DND-41 (cell line): ENCODE results near the gene NPBWR2.
"Not testable (repeated sequence)": the region's sequence is repeated elsewhere in the genome, so short reads cannot be mapped to it uniquely, and the experiment has no call there.

Source experiments
- ATAC-seq: fragments of 200-7000 bp; cut with Tn5 transposase; 3 replicates; pipeline ENCODE4 v1.9.1; 2021; ENCODE audit warnings: low read depth; ENCODE audit not compliant: insufficient read depth
- DNase-seq: peaks from one replicate; pipeline ENCODE4 v3.0.0-alpha.2; 2020
- H2AFZ ChIP-seq: 2 replicates; pipeline ENCODE4 v1.6.0; 2012; ENCODE audit warnings: low read depth, low read length
- H3K27ac ChIP-seq: 2 replicates; pipeline ENCODE4 v1.5.1; 2012; ENCODE audit warnings: low read length, inconsistent platforms
- H3K27me3 ChIP-seq: fragments of 200-600 bp; sonication (generic); 2 replicates; pipeline ENCODE4 v1.6.0; 2012; ENCODE audit warnings: low read length, mild to moderate bottlenecking, inconsistent platforms; ENCODE audit not compliant: insufficient read depth, poor library complexity
- H3K36me3 ChIP-seq: 2 replicates; pipeline ENCODE4 v1.5.1; 2012; ENCODE audit warnings: low read length, inconsistent platforms; ENCODE audit not compliant: insufficient read depth
- H3K4me1 ChIP-seq: 2 replicates; pipeline ENCODE4 v1.5.1; 2012; ENCODE audit warnings: mild to moderate bottlenecking, low read length; ENCODE audit not compliant: insufficient read depth
- H3K4me2 ChIP-seq: 2 replicates; pipeline ENCODE4 v1.6.0; 2012; ENCODE audit warnings: mild to moderate bottlenecking, moderate library complexity, low read length, inconsistent platforms; ENCODE audit not compliant: insufficient read depth
- H3K4me3 ChIP-seq, 2 experiments: fragments of 200-600 bp in 1 of 2; shearing (Covaris generic) in 1 of 2; 2 replicates each; pipeline ENCODE4 v1.5.1; 2012 to 2016; ENCODE audit warnings: inconsistent platforms in 2 of 2, low read length in 2 of 2, mild to moderate bottlenecking in 2 of 2, low read depth in 1 of 2, moderate library complexity in 1 of 2
- H3K79me2 ChIP-seq: 2 replicates; pipeline ENCODE4 v1.6.0; 2012; ENCODE audit warnings: low read length, inconsistent platforms; ENCODE audit not compliant: insufficient read depth
- H3K9ac ChIP-seq: 2 replicates; pipeline ENCODE4 v1.6.0; 2012; ENCODE audit warnings: low read depth, mild to moderate bottlenecking, inconsistent platforms, low read length, moderate library complexity
- H3K9me3 ChIP-seq: 2 replicates; pipeline ENCODE4 v1.5.1; 2012; ENCODE audit warnings: low read length, moderate library complexity, mild to moderate bottlenecking, inconsistent platforms; ENCODE audit not compliant: insufficient read depth, severe bottlenecking
- H4K20me1 ChIP-seq: 2 replicates; pipeline ENCODE4 v1.6.0; 2012; ENCODE audit warnings: low read length; ENCODE audit not compliant: insufficient read depth
- EZH2 ChIP-seq: IDR thresholded peaks from 3 replicates; pipeline ENCODE4 v1.6.1; 2012; ENCODE audit warnings: borderline replicate concordance, low read depth, mild to moderate bottlenecking, moderate library complexity, low read length, inconsistent platforms; ENCODE audit not compliant: severe bottlenecking
- TF ChIP-seq, protein P1 (sequence below): IDR thresholded peaks from 2 replicates; pipeline ENCODE4 v1.5.1; 2012; ENCODE audit warnings: borderline replicate concordance, low read length, moderate library complexity, mild to moderate bottlenecking; ENCODE audit not compliant: poor library complexity, severe bottlenecking; ENCODE audit errors: extremely low read depth

Gene NPBWR2

DNA sequence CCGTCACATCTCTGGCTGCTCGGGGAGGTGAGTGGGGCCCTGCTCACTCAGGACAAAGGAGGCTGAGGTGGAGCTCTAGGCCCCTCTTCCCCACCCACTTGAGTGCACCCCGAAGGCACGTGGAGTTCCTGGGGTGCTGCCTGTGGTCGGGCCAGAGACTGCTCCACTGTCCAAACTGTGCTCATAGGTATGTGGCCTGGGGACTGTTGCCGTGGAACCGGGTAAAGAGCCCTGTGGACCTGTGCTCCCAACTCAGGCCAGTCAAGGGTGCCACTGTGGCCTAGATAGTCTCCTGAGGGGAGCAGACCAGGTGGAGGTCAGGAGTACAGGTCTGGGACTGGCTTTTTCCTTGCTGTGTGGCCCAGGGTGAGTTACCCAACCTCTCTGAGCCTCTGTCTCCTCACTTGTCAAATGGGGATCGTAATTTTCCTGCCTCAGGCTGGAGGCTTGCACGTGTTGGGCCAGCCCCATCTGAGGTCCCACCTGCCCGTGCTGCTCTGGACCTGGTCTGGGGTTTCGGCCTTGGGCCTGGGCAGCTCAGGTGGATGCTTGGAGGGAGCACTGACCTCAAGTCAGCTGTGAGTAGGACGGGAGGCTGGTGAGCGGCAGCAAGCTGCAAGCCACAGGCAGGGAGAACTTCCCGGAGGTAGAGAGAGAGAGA is 12.4 kb upstream of the NPBWR2 start:
- H3K4me2 ChIP-seq = peak overlapping the region; percentile 60
- H3K9me3 ChIP-seq = no peaks in the 10 kb centered on the region
- peaks cover under 1% of the 10 kb centered on the region for H4K20me1 ChIP-seq
- no peak for TF ChIP-seq EZH2
- TF ChIP-seq, protein P1, sequence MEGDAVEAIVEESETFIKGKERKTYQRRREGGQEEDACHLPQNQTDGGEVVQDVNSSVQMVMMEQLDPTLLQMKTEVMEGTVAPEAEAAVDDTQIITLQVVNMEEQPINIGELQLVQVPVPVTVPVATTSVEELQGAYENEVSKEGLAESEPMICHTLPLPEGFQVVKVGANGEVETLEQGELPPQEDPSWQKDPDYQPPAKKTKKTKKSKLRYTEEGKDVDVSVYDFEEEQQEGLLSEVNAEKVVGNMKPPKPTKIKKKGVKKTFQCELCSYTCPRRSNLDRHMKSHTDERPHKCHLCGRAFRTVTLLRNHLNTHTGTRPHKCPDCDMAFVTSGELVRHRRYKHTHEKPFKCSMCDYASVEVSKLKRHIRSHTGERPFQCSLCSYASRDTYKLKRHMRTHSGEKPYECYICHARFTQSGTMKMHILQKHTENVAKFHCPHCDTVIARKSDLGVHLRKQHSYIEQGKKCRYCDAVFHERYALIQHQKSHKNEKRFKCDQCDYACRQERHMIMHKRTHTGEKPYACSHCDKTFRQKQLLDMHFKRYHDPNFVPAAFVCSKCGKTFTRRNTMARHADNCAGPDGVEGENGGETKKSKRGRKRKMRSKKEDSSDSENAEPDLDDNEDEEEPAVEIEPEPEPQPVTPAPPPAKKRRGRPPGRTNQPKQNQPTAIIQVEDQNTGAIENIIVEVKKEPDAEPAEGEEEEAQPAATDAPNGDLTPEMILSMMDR = no peak
- peak; percentile 18; the same call in 2 of the 3 replicates for ATAC-seq
- H3K27ac ChIP-seq = no peak overlapping the region
- H3K79me2 ChIP-seq = no peaks in the 10 kb centered on the region
- peak overlapping the region; percentile 62 for H2AFZ ChIP-seq
- peaks cover 14% of the 10 kb centered on the region for H3K4me1 ChIP-seq
- H3K36me3 ChIP-seq = no peaks in the 10 kb centered on the region
- H3K4me3 ChIP-seq = peak overlapping the region in 1 of 2 experiments; percentile 45; a peak in 2 of 4 replicates
- no peak for DNase-seq
- H3K27me3 ChIP-seq = no peaks in the 10 kb centered on the region
- H3K9ac ChIP-seq = peak overlapping the region; percentile 42; the same call in 1 of the 2 replicates

DNA sequence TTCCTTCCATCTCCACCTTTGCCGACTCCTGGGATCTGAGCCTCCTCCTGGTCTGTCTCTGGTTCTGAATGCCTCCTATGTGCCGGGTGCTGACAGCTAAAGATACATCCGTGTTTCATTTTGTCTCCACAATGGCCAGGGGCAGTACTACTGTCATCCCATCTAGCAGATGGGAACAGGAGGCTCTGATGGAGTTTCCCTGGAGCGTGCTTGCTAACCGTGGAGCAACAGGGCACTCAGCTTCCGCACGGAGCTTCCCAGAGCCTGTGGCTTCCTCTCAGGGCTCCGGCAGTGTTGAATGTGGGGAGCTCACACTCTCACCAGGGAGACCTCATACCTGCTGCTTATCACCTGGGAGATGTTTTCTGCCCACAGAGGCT is 11.9 kb upstream of the NPBWR2 start:
- no peak for TF ChIP-seq EZH2
- H3K4me3 ChIP-seq = no peak overlapping the region
- H3K36me3 ChIP-seq = no peaks in the 10 kb centered on the region
- peaks cover 14% of the 10 kb centered on the region for H3K4me1 ChIP-seq
- ATAC-seq (no peak), DNase-seq (no peak)
- no peak overlapping the region for H3K4me2 ChIP-seq
- H3K27ac ChIP-seq = no peak overlapping the region
- H3K9me3 ChIP-seq = no peaks in the 10 kb centered on the region
- H4K20me1 ChIP-seq = peaks cover 6% of the 10 kb centered on the region
- no peaks in the 10 kb centered on the region for H3K79me2 ChIP-seq
- no peaks in the 10 kb centered on the region for H3K27me3 ChIP-seq
- H3K9ac ChIP-seq = no peak overlapping the region
- H2AFZ ChIP-seq = no peak overlapping the region

DNA sequence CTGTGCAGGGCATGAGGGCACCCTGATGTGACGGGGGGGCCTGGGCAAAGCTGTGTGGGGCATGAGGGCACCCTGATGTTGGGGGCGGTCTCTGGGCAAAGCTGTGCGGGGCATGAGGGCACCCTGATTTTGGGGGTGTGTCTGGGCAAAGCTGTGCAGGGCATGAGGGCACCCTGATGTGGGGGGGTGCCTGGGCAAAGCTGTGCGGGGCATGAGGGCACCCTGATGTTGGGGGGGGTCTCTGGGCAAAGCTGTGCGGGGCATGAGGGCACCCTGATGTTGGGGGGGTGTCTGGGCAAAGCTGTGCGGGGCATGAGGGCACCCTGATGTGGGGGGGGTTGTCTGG is 10.0 kb upstream of the NPBWR2 start:
- H3K79me2 ChIP-seq, H3K36me3 ChIP-seq, ATAC-seq, H2AFZ ChIP-seq, H3K27me3 ChIP-seq, H3K27ac ChIP-seq, H3K9ac ChIP-seq, H3K4me2 ChIP-seq, H3K9me3 ChIP-seq, H3K4me3 ChIP-seq, DNase-seq: not testable (repeated sequence)
- Histone ChIP-seq H3K4me1 (peaks cover 14% of the 10 kb centered on the region), H4K20me1 (peaks cover 13% of the 10 kb centered on the region)

DNA sequence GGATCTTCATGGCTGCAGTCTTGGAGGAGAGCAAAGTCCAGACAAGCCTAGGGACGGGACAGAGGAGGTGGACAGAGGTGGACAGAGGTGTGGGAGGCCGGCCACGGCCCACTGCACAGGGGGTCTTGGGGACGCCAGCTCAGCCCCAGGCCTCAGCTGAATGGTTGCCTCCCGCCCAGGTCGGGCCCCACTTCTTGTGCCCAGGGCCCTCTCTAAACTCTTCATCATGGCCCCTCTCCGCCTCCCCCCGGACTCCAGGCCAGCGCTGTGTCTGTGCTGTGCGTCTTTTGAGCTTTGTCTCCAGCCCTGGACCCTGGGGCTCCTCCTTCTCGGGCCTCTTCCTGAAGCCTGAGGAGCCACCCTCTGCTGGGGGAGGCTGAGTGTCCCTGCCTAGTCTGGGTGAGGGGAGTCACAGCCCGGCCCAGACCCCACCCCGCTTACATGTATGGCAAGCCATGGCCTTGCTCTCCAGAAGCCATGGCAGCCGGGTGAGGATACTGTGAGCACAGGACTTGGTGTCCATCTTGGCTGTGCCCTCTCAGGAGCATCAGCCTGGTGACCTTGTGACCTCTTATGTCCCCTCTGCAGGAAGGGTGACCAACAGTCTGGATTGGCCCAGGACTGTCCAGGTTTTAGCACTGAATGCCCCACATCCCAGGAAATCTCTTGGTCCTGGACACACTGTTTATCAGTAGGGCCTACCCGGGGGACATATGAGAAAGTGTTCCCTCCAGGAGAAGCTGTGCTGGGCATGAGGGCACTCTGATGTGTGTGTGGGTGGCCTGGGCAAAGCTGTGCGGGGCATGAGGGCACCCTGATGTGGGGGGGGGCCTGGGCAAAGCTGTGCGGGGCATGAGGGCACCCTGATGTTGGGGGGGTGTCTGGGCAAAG is 9.4 kb upstream of the NPBWR2 start:
- H3K27ac ChIP-seq = no peak overlapping the region
- H3K79me2 ChIP-seq = no peaks in the 10 kb centered on the region
- DNase-seq (no peak), ATAC-seq (no peak)
- no peak for TF ChIP-seq EZH2
- TF ChIP-seq, protein P1 = no peak
- no peak overlapping the region for H3K9ac ChIP-seq
- no peak overlapping the region for H3K4me3 ChIP-seq
- H2AFZ ChIP-seq = no peak overlapping the region
- no peak overlapping the region for H3K4me2 ChIP-seq
- peaks cover 14% of the 10 kb centered on the region for H3K4me1 ChIP-seq
- H3K9me3 ChIP-seq = no peaks in the 10 kb centered on the region
- H3K27me3 ChIP-seq = peaks cover 4% of the 10 kb centered on the region
- H4K20me1 ChIP-seq = peaks cover 13% of the 10 kb centered on the region
- H3K36me3 ChIP-seq = no peaks in the 10 kb centered on the region
